ENCODE data around the gene LILRA1.

DNA sequence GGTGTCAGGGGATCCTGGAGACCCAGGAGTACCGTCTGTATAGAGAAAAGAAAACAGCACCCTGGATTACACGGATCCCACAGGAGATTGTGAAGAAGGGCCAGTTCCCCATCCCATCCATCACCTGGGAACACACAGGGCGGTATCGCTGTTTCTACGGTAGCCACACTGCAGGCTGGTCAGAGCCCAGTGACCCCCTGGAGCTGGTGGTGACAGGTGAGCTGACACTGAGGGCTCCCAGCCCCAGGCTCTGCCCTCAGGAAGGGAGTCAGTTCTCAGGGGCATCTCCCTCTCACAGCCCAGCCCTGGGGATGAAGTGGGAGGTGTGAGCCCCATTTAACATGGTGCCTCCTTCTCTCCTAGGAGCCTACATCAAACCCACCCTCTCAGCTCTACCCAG is 1.3 kb downstream of the LILRA1 start:
- TF ChIP-seq, protein P1, sequence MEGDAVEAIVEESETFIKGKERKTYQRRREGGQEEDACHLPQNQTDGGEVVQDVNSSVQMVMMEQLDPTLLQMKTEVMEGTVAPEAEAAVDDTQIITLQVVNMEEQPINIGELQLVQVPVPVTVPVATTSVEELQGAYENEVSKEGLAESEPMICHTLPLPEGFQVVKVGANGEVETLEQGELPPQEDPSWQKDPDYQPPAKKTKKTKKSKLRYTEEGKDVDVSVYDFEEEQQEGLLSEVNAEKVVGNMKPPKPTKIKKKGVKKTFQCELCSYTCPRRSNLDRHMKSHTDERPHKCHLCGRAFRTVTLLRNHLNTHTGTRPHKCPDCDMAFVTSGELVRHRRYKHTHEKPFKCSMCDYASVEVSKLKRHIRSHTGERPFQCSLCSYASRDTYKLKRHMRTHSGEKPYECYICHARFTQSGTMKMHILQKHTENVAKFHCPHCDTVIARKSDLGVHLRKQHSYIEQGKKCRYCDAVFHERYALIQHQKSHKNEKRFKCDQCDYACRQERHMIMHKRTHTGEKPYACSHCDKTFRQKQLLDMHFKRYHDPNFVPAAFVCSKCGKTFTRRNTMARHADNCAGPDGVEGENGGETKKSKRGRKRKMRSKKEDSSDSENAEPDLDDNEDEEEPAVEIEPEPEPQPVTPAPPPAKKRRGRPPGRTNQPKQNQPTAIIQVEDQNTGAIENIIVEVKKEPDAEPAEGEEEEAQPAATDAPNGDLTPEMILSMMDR (IDR thresholded peaks at IDR 0.05; ENCODE audit: insufficient read depth, low read length): no peak
- TF ChIP-seq GABPA (IDR thresholded peaks at IDR 0.05; ENCODE audit: low read depth): no peak
- TF ChIP-seq POLR2AphosphoS5 (IDR thresholded peaks at IDR 0.05; ENCODE audit: low read depth): no peak

All from HL-60 (cell line).